Measurements from ENCODE around the gene SFT2D1.
"Not testable (repeated sequence)": the region's sequence is repeated elsewhere in the genome, so short reads cannot be mapped to it uniquely, and the experiment has no call there.

SFT2D1 gene

GRCh38 chr6:166342349-166343149 is at the start of gene SFT2D1:
Gene SFT2D1 (minus strand): TSS chr6:166342545. CDS start chr6:166342481, 64 bp downstream.
- peak; percentile 64 to 79 for DNase-seq (ENCODE audit: low read depth in 2 of 2)

GRCh38 chr6:166389119-166389518 is 46.8 kb upstream of the SFT2D1 start:
- no peak for DNase-seq (ENCODE audit: low read depth in 2 of 2)

GRCh38 chr6:166388290-166389004 is 46.1 kb upstream of the SFT2D1 start:
- DNase-seq (ENCODE audit: low read depth in 2 of 2): no peak

- no peak for DNase-seq (ENCODE audit: low read depth in 2 of 2)
These were observed 45.4 kb upstream of the SFT2D1 start for GRCh38 chr6:166387642-166388289.

- not testable (repeated sequence) for DNase-seq (ENCODE audit: low read depth in 2 of 2)
These were observed 44.8 kb upstream of the SFT2D1 start for GRCh38 chr6:166387098-166387497.

- no peak for DNase-seq (ENCODE audit: low read depth in 2 of 2)
These were observed 43.8 kb upstream of the SFT2D1 start for GRCh38 chr6:166386111-166386510.

- peak; percentile 9 to 19 for DNase-seq (ENCODE audit: low read depth in 2 of 2)
These were observed 41.5 kb upstream of the SFT2D1 start for GRCh38 chr6:166383802-166384363.

- peak; percentile 88 to 92 for DNase-seq (ENCODE audit: low read depth in 2 of 2)
These were observed 40.8 kb upstream of the SFT2D1 start, which contains the start of gene MPC1 for GRCh38 chr6:166382933-166383801. Gene MPC1 (minus strand): TSS chr6:166382940. CDS start chr6:166382876, 64 bp downstream.

- peak in 1 of 2 donors; percentile 15 for DNase-seq (ENCODE audit: low read depth in 2 of 2)
These were observed 40.2 kb upstream of the SFT2D1 start for GRCh38 chr6:166382500-166382932.

- DNase-seq (ENCODE audit: low read depth in 2 of 2): peak; percentile 59 to 67
These were observed 39.6 kb upstream of the SFT2D1 start for GRCh38 chr6:166381733-166382499.

- DNase-seq (ENCODE audit: low read depth in 2 of 2): no peak
These were observed 39.0 kb upstream of the SFT2D1 start for GRCh38 chr6:166381381-166381732.

- no peak for DNase-seq (ENCODE audit: low read depth in 2 of 2)
These were observed 37.5 kb upstream of the SFT2D1 start for GRCh38 chr6:166379800-166380199.

- no peak for DNase-seq (ENCODE audit: low read depth in 2 of 2)
These were observed 36.8 kb upstream of the SFT2D1 start for GRCh38 chr6:166379103-166379586.

GRCh38 chr6:166377721-166378120 is 35.4 kb upstream of the SFT2D1 start:
- DNase-seq (ENCODE audit: low read depth in 2 of 2): no peak

- no peak for DNase-seq (ENCODE audit: low read depth in 2 of 2)
These were observed 32.7 kb upstream of the SFT2D1 start for GRCh38 chr6:166375013-166375412.

- DNase-seq (ENCODE audit: low read depth in 2 of 2): no peak
These were observed 28.1 kb upstream of the SFT2D1 start for GRCh38 chr6:166370489-166370888.

GRCh38 chr6:166369782-166370181 is 27.4 kb upstream of the SFT2D1 start:
- DNase-seq (ENCODE audit: low read depth in 2 of 2): no peak

- DNase-seq (ENCODE audit: low read depth in 2 of 2): no peak
These were observed 24.6 kb upstream of the SFT2D1 start for GRCh38 chr6:166366921-166367320.

GRCh38 chr6:166365806-166366205 is 23.5 kb upstream of the SFT2D1 start:
- DNase-seq (ENCODE audit: low read depth in 2 of 2): no peak

- no peak for DNase-seq (ENCODE audit: low read depth in 2 of 2)
These were observed 22.9 kb upstream of the SFT2D1 start for GRCh38 chr6:166365221-166365620.
